ENCODE results near the gene PEX5. TPM values are rescaled to one million over a fixed set of nuclear protein-coding genes. Genes with fewer than 3 reads are reported as not detected.

The PEX5 gene
- total RNA-seq, 1 donor from 2014 or later: 61.5 TPM

Other genes with a start within 250 kb of the PEX5 start
- not detected for gene RNU7-1, start 245.9 kb upstream of the PEX5 start, total RNA-seq
- gene C12orf57, start 245.7 kb upstream of the PEX5 start, total RNA-seq: 177 TPM
- gene PTPN6, start 238.3 kb upstream of the PEX5 start, total RNA-seq: 35.0 TPM
- 112 TPM for gene PHB2, start 219.0 kb upstream of the PEX5 start, total RNA-seq
- gene EMG1, start 218.8 kb upstream of the PEX5 start, total RNA-seq: 42.9 TPM
- gene LPCAT3, start 171.2 kb upstream of the PEX5 start, total RNA-seq: 34.7 TPM
- 662 TPM for gene C1S, start 129.0 kb upstream of the PEX5 start, total RNA-seq
- 628 TPM for gene C1R, start 97.2 kb upstream of the PEX5 start, total RNA-seq
- 117 TPM for gene C1RL, start 80.5 kb upstream of the PEX5 start, total RNA-seq
- 4.5 TPM for gene RBP5, start 60.8 kb upstream of the PEX5 start, total RNA-seq
- 43.8 TPM for gene CLSTN3, start 59.3 kb upstream of the PEX5 start, total RNA-seq
- not detected for gene ACSM4, start 114.4 kb downstream of the PEX5 start, total RNA-seq